GM18498 (cell line): ENCODE results near the gene CNDP1.
A peak's percentile ranks its signal among the peaks of the same experiment; 100 is the strongest.
"Not testable (repeated sequence)": the region's sequence is repeated elsewhere in the genome, so short reads cannot be mapped to it uniquely, and the experiment has no call there.

ENCODE experiments used
- ATAC-seq: cut with Tn5 transposase; IDR thresholded peaks from one replicate; pipeline ENCODE4 v1.9.1; 2021; ENCODE audit warnings: mild to moderate bottlenecking, moderate library complexity; ENCODE audit not compliant: unreplicated experiment

The CNDP1 gene, protein sequence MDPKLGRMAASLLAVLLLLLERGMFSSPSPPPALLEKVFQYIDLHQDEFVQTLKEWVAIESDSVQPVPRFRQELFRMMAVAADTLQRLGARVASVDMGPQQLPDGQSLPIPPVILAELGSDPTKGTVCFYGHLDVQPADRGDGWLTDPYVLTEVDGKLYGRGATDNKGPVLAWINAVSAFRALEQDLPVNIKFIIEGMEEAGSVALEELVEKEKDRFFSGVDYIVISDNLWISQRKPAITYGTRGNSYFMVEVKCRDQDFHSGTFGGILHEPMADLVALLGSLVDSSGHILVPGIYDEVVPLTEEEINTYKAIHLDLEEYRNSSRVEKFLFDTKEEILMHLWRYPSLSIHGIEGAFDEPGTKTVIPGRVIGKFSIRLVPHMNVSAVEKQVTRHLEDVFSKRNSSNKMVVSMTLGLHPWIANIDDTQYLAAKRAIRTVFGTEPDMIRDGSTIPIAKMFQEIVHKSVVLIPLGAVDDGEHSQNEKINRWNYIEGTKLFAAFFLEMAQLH

DNA sequence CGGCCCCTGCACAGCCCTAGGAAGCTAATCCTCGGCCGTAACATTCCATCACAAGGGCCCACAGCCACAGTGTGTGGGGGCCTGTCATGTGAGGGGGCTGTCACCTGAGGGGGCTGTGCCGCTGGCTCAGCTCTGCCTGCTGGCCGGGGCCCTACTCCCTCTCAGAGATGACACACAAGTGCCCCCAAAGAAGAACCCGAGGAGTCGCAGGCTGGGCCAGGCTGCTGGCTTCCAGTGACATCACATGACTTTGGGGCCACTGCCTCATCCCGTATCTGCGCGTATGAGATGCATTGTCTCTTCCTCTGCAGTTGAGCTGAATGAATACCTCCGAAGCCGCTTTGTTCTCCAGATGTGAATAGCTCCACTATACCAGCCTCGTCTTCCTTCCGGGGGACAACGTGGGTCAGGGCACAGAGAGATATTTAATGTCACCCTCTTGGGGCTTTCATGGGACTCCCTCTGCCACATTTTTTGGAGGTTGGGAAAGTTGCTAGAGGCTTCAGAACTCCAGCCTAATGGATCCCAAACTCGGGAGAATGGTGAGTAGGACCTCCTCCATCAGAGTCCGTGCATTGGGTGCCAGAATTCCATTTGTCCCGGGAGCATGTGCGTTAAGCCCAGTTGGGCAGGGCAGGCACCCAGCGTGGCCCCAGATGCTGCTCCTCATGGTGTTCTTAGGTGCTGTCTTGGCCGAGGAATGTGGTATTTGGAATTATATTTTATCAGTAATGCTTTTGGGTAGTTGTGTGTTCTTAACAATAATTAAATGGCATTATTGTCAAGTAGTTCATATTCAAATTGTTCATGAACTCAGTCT lies at the start of gene CNDP1:
Gene CNDP1, plus strand, starts transcription at position 351 of the 820 bp plus-strand sequence. Its CDS starts 168 bp downstream, at position 519.
- ATAC-seq = no peak

DNA sequence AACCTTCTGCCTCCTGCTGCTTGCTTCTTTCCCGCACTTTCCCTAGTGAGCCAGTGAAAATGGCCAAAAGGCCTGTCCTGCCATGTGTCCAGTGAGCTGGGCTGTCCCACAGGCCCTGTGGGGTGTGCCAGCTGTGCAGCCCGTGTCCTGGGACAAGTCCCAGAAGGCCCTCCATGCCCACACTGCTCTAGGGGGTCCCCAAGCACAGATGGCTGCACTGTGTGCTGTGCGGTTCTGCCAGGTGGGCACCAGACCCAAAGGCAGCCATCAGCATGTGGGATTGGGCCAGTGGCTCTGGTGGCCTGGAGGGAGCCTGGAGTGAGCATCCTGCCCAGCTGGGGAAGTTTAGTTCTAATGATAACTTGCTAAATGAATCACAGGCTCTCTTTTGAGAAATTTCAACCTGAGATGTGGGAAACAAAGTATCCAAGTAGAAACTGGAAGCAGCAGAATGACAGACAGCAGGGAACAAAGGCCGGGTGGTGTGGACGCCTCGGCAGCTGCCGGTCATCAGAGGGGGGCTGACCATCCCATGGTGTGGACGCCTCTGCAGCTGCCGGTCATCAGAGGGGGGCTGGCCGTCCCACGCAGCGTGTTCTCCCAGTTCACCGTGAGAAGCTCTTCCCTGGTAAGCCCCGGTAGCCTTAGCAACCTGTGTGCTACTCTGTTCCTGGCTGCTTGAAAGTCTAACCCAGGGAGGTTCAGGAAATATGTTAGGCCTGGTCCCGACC lies 48.0 kb upstream of the CNDP1 start:
- no peak for ATAC-seq

DNA sequence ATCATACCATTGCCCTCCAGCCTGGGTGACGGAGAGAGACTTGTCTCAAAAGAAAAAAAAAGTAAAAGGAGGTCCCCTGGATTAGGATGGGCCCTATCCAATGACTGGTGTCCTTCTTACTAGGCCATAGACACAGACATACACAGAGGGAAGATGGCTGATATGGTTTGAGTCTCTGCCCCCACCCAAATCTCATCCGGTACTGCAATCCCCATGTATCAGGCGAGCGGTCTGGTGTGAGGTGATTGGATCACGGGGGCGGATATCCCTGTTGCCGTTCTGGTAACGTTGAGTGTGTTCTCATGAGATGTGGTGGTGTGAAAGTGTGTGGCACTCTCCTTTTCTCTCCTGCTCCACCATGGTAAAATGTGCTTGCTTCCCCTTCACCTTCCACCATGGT lies 45.9 kb upstream of the CNDP1 start:
- no peak for ATAC-seq

DNA sequence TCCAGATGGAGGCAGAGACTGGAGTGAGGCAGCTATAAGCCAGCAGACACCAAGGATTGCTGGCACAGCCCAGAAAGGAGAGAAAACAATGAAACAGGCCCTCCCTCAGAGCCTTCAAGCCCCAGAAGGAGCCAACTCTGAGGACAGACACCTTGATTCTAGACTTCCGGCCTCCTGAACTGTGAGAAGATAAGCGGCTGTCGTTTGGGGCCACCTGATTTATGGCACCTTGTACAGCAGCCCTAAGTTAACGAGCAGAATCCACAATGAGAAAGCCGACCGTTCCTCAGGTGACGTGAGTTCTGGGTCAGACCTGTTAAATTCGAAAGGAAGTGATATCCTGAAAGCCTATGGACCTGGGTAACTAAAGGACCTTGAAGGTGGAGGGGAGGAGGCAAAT lies 45.4 kb upstream of the CNDP1 start:
- ATAC-seq = no peak

DNA sequence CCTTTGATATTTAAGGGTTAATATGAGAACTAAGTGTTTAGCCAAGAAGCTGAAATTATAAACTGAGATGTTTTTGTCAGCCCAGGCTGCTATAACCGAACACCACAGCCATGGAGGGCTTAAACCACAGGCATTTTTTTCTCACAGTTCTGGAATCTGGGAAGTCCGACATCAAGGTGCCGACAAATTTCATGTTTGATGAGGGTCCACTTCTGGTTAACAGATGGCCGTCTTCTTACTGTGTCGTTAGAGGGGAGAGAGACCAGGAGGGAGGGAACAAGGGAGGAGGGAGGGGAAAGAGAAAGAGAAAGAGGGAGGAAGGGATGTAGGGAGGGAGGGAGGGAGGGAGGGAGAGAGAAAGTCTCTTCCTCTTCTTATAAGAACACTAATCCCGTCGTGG lies 44.6 kb upstream of the CNDP1 start:
- no peak for ATAC-seq

DNA sequence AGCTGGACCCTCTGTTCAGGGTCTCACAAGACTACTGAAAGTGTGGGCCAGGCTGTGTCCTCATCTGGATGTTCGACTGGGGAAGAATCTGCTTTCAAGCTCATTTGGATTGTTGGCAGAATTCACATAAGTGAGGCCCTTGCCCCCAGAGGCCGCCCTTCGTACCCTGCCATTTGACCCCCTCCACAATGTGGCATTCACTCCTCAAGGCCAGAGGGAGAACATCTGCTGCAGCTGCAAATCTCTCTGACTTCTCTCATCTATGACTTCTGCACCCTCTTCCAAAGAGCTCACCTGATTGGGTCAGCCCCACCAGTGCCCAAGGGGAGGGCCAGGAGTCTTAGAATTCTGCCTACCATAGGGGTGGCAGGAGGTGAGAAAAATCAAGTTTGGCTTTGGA lies 42.0 kb upstream of the CNDP1 start:
- no peak for ATAC-seq

DNA sequence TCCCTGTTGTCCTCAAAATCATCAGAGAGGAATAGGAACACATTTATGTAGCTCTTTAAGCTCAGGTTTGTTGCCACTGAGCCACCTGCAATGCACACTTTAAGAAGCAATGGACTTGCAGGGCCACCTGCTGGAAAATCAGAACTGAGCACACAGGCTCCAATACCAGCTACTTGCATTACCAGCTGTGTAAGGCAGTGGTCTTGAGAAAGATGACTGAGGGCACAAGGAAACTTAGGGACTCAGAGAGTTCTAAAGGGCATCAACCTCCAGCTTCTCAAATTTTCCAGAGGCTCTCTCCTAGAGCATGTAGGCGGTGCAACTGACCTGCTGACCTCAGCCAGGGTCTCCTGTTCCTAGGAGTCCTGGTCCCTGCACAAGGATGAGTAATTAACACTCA lies 40.6 kb upstream of the CNDP1 start:
- no peak for ATAC-seq

DNA sequence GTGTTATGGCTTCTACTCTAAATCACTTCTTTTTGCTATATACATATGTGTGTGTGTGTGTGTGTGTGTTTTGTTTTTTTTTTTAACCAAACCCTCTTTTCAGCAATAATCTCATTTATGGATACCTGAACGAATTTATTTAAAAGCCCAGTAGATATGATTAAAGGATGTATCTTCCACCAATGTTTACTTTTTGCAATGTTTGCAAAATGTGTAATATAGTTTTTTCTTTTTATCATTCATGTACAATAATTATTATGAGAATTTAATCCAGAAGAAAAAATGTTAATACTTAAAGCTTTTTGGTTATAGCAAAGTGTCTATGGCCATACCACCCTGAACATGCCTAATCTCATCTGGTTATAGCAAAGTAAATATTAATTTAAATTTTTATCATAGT lies 39.8 kb upstream of the CNDP1 start:
- no peak for ATAC-seq

DNA sequence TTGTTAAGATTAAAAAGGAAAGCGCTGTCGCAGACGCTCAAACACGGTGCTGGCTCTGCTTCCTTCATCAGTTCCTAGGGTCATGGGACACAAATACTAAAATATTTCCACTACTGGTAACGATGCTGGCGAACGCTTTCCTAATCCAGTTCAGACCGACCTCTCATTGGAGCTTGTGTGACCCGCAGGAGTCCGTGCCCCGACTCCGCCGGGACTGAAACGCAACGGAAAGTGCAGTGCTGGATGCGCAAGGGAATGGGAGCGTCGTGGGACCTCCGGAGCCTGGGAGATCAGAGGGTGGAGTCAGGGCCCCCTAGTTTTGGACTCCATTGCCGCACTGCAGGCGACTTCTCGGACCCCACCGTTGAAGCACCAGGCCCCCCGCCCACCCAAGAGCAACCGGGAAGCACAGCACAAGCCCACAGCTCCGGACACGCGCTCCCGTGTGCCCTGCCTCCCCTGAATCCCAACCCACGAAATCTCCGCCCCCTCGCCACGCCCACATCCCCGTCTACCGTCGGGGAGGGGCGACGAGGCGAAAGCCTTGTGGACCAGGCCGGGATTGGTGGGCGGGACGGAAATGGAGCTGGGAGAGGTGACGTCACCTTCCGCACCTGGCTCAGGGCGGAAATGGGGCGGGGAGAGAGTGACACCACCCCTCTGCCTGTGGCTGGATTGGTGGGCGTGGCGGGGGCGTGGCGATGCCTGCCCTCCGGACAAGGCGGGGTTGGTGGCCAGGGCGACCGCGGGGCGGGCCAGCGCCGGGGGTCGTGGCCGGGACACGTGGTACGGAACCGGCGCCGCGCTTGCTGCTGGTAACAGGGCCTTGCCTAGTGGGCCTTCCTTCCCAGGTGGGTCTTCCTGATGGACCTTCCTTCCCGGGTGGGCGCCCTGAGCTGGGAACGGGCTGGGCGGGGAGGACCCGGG lies 38.5 kb upstream of the CNDP1 start, which contains the start of gene CNDP2:
Gene CNDP2, plus strand, starts transcription at position 783 of the 927 bp plus-strand sequence. CDS start 3,611 bp downstream, outside the sequence.
- peak; percentile 81 for ATAC-seq

DNA sequence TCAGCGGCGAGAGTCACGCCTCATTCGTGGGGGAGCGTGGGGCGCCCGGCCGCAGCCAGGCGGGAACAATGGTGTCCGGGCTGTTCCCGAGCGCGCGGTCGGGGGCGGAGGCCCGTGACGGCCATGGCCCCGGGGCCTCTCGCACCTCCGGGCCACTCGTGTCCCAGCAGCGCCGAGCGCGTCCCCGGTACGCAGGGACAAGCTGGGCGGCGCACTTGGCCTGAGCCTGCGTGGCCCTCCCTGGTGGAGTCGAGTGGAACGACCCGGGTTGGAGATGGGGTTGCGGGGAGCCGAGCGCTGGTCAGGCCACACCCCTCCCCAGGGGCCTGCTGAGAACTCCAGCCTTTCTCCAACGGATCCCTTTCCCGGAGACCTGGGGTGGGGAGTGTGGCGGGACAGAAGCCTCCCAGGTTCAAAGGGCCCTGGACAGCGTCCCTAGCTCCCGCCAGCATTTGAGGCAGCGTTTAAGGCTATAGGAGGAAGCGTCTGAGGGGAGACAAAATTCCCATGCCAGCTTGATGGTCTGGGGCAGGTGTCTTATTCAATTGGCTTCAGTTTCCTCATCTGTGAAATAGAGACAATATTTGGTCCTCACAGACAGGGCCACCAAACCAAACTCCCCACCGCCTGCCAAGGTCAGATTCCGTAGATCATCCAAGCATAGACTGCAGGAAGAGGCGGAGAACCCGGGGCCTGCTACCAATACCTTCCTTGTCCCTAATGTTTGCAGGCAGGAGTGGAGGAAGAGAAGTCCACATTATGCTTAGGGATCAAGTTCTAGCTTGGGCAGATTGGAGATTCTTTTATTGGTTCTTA lies 37.6 kb upstream of the CNDP1 start:
- ATAC-seq = peak; percentile 34

DNA sequence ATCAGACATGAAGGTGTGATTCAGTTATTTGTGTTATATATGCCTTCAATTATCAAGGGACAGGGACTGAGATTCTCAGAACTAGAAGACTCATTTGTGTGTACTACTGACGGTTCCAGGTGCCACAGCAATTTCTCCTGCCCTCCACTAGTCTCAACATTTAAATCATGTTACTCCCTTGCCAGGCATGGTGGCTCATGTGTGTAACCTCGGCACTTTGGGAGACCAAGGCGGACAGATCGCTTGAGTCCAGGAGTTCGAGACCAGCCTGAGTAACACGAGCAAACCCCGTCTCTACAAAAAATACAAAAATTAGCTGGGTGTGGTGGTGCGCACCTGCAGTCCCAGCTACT lies 37.0 kb upstream of the CNDP1 start:
- ATAC-seq = no peak

DNA sequence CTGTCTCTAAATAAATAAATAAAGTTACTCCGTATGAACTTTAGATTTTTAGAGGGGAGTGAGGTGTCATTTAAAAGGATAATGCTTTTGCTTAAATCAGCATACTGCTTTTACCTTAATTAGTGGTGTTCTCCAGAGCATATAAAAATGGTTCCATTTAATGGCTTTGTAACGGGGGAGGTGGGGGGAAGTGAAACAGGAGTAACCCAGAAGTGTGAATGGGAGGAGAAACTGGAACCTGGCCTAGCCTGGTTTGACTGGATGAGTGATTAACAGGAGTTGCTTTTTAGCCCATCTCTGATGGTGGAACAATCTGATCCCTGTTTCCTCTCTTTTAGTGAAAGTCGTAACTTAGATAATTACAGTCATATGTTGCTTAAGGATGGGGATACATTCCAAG lies 36.5 kb upstream of the CNDP1 start:
- no peak for ATAC-seq

DNA sequence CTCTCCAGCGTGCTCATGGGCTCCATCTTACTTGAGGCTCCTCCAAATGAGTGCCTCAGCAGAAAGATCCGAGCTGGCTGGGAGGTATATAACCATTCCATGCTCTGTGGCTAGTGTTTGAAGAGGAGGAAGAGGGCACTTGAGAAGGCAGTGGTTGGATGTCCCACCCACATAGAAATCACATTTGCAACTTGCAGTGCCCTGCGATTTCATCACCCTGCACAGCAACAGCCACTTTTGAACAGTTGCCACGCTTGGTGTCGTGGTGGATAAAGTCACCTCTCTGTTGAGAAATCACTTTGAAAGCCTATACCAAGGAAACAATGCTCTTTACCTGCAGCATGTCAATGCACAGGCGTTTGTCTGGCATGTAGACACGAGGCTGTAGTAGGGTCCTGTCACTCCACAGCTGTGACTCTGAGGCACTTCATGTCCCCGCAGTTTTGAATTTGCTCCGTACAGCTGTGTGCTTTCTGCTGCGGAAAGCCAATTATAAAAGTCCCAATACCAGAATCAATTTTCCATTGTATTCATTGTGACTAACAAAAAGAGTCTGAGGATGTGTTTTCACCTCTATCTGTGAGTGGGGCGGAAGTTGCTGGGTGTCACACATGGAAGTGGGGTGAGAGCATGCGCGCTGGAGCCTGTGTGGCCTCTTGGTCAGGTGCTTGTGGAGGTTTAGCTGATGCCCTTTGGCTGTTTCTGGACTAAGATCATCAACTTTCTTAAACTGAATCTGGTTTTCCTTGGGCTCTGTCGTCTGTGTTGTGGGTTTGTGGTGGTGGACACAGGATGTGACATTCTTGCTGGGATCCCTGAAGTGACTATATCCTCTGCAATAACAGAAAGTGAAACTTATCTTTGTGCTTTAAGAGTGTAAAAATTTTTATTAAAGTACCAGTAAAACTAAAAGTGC lies 35.3 kb upstream of the CNDP1 start:
- ATAC-seq = peak; percentile 31

DNA sequence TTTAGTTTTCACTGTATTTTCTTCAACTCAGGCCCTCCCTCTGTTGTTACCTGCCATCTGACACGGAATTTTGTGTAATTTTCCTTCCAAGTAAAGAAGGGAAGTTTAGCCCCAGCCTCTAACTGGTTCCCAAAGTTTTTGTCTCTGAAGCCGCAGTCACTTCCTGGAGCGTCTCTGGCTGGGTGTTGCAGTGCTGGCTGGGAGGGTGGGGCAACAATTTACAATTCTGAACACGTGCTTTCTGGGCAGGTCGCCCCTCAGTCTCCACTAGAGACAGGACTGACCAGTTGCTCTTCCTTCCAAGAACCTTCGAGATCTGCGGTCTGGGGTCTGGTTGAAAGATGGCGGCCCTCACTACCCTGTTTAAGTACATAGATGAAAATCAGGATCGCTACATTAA lies 34.7 kb upstream of the CNDP1 start:
- peak; percentile 49 for ATAC-seq

DNA sequence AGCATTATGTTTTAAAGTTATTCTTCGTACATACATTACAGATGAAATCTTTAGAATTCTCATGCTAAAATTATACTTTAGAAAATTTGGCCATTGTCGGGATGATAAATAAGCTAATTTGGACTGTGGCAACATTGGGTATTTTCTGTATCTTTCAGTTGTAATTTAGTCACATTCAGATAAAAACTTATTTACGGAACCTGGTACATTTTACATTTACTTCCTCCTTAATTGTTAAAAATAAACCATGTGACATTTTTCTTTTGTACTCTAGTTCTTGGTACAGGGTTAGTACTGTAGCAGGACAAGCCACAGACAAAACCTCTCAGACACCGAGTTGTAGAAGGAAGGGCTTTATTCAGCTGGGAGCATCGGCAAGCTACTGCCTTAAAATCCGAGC lies 33.9 kb upstream of the CNDP1 start:
- ATAC-seq = no peak

DNA sequence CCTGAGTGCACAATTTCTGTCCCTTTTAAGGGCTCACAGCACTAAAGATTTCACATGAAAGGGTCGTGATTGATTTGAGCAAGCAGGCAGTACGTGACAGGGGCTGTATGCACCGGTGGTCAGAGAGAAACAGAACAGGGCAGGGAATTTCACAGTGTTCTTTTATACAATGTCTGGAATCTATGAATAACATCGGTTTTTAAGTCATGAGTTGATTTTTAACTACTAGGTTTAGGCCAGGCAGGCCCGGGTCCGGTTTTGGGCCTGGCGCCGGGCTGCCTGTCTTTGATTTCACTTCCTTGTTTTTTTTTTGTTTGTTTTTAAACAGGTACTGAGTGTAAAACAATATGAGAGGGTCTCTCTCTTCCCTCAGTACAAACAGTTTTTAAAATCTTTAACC lies 33.5 kb upstream of the CNDP1 start:
- ATAC-seq = not testable (repeated sequence)

DNA sequence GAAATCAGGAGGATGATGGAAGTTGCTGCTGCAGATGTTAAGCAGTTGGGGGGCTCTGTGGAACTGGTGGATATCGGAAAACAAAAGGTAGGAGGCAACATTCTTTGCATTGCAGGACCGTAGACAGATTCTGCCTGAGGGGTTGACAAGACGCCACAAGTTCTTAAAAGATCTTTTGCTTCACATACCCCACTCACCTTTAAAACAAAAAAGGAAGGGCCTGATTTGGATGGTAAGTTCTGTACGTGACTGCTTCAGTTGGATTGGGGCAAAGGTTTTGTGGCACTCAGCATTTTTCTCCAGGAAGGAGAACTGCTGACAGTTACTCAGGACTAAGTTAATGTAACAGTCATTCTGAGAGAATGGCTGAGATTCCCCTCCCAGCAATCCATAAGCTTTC lies 32.9 kb upstream of the CNDP1 start:
- no peak for ATAC-seq

DNA sequence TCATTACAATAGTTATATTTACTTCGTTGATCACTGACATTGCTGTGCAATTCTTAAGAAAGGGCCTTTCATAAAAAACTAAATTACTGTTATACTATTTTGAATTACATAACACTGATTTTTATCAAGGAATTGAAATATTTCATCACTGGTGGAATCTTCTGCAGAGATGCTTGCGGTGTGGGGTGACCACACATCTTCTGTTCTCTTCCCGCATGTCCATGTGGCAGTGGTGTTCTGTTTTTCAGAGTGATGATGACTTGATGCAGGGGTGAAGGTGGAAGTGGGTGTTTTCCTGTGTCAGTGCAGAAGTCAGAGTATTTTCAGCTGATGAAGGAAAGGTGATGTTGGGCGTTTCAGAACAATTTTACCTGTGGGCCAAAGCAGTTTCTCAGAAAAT lies 31.2 kb upstream of the CNDP1 start:
- no peak for ATAC-seq
